ENCODE results near the gene TNFAIP6.

Gene TNFAIP6

GRCh38 chr2:151422917-151423439, 65.6 kb downstream of the TNFAIP6 start:
- no peak for DNase-seq (ENCODE audit: low read depth)

DNA sequence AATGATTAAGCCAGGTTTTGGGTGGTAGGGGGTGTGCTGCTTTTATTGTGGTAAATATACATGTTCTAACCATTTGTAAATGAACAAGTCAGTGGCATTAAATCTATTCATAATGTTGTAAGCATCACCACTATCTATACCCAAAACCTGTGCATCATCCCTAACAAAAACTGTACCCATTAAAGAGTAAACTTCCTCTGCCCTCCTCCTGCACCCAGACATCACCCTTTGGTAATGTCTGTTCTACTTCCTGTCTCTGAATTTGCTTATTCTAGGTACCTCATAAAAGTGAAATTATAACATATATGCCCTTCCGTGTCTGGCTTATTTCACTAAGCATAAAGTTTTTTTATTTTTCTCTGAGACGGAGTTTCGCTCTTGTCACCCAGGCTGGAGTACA, 66.4 kb downstream of the TNFAIP6 start:
- no peak for DNase-seq (ENCODE audit: low read depth)
